Progenitor cell of endocrine pancreas (in vitro differentiated cells): ENCODE results near the gene PCDHGC3. TPM values are rescaled to one million over a fixed set of nuclear protein-coding genes. Genes with fewer than 3 reads are reported as not detected.

Experiments used
- DNase-seq: peaks from one replicate; pipeline ENCODE4 v3.0.0; 2021; ENCODE audit warnings: low spot score; ENCODE audit not compliant: unreplicated experiment
- H3K27ac Mint-ChIP-seq: 2 replicates; pipeline ENCODE4 v1.8.0; 2021; ENCODE audit warnings: mild to moderate bottlenecking, moderate library complexity, mixed read lengths
- H3K27me3 Mint-ChIP-seq: 2 replicates; pipeline ENCODE4 v1.8.0; 2021; ENCODE audit warnings: mixed read lengths
- H3K36me3 Mint-ChIP-seq: 2 replicates; pipeline ENCODE4 v1.8.0; 2022; ENCODE audit warnings: mixed read lengths; ENCODE audit not compliant: insufficient read depth
- H3K4me1 Mint-ChIP-seq: 2 replicates; pipeline ENCODE4 v1.8.0; 2021; ENCODE audit warnings: low read depth, mixed read lengths
- H3K4me3 Mint-ChIP-seq: 2 replicates; pipeline ENCODE4 v1.8.0; 2021; ENCODE audit warnings: low read depth, mild to moderate bottlenecking, moderate library complexity, mixed read lengths
- H3K9me3 Mint-ChIP-seq: 2 replicates; pipeline ENCODE4 v1.8.0; 2021; ENCODE audit warnings: low read depth, mixed read lengths
- CTCF ChIP-seq: fragments of 200-600 bp; sonication (generic); IDR thresholded peaks from one replicate; pipeline ENCODE4 v1.5.0; 2021; ENCODE audit warnings: antibody characterized with exemption, mild to moderate bottlenecking; ENCODE audit not compliant: unreplicated experiment
- total RNA-seq: library from RNA; stranded (reverse); gene quantifications from 2 replicates; pipeline ENCODE4 v1.2.1, GENCODE V29; 2021

The PCDHGC3 gene
- total RNA-seq, 1 donor from 2014 or later, result 29.7 TPM

DNA sequence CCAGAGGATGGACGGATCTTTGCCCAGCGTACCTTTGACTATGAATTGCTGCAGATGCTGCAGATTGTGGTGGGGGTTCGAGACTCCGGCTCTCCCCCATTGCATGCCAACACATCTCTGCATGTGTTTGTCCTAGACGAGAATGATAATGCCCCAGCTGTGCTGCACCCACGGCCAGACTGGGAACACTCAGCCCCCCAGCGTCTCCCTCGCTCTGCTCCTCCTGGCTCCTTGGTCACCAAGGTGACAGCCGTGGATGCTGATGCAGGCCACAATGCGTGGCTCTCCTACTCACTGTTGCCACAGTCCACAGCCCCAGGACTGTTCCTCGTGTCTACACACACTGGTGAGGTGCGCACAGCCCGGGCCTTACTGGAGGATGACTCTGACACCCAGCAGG lies 15.0 kb downstream of the PCDHGC3 start:
- Mint-ChIP-seq H3K9me3 (no peaks in the 10 kb centered on the region), H3K4me1 (peaks cover 8% of the 10 kb centered on the region), H3K27ac (peak overlapping the region; percentile 52), H3K4me3 (no peak overlapping the region), H3K36me3 (peaks cover 7% of the 10 kb centered on the region), H3K27me3 (peaks cover 33% of the 10 kb centered on the region)
- no peak for TF ChIP-seq CTCF
- no peak for DNase-seq

DNA sequence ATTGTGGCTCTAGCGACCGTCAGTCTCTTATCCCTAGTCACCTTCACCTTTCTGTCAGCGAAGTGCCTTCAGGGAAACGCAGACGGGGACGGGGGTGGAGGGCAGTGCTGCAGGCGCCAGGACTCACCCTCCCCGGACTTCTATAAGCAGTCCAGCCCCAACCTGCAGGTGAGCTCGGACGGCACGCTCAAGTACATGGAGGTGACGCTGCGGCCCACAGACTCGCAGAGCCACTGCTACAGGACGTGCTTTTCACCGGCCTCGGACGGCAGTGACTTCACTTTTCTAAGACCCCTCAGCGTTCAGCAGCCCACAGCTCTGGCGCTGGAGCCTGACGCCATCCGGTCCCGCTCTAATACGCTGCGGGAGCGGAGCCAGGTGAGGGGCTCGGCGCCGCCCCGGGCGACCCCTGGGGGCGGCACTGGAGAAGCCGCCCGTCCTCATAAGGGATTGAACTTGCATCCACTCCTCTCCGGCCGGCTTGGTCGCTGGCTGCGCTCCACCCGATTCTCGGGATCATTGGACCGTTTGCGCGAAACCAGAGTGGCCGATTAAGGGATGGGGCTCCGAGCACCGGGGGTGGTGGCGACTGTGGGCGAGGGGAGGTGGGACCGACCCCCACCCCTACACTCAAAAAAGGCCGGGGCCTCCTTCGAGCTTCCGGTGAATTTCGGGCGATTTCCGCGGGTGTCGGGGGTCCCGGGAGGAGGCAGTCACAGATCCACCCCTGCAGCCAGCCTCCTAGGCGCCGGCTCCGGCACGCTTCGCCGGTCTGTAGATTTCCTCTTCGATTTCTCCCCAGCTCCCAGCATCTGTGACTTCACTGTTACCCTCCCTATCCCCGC lies 15.8 kb downstream of the PCDHGC3 start:
- H3K27me3 Mint-ChIP-seq, result peaks cover 29% of the 10 kb centered on the region
- TF ChIP-seq CTCF, result no peak
- H3K36me3 Mint-ChIP-seq, result peaks cover 5% of the 10 kb centered on the region
- H3K4me3 Mint-ChIP-seq, result peak overlapping the region; percentile 50
- H3K4me1 Mint-ChIP-seq, result peaks cover 10% of the 10 kb centered on the region
- DNase-seq, result no peak
- H3K27ac Mint-ChIP-seq, result no peak overlapping the region
- no peaks in the 10 kb centered on the region for H3K9me3 Mint-ChIP-seq

- Mint-ChIP-seq H3K4me1 (peaks cover 10% of the 10 kb centered on the region), H3K36me3 (peaks cover 3% of the 10 kb centered on the region), H3K27ac (no peak overlapping the region), H3K9me3 (no peaks in the 10 kb centered on the region), H3K27me3 (peaks cover 27% of the 10 kb centered on the region), H3K4me3 (peak overlapping the region; percentile 50)
- no peak for TF ChIP-seq CTCF
- no peak for DNase-seq
Measured at GRCh38 chr5:141492168-141492885, 16.6 kb downstream of the PCDHGC3 start.

DNA sequence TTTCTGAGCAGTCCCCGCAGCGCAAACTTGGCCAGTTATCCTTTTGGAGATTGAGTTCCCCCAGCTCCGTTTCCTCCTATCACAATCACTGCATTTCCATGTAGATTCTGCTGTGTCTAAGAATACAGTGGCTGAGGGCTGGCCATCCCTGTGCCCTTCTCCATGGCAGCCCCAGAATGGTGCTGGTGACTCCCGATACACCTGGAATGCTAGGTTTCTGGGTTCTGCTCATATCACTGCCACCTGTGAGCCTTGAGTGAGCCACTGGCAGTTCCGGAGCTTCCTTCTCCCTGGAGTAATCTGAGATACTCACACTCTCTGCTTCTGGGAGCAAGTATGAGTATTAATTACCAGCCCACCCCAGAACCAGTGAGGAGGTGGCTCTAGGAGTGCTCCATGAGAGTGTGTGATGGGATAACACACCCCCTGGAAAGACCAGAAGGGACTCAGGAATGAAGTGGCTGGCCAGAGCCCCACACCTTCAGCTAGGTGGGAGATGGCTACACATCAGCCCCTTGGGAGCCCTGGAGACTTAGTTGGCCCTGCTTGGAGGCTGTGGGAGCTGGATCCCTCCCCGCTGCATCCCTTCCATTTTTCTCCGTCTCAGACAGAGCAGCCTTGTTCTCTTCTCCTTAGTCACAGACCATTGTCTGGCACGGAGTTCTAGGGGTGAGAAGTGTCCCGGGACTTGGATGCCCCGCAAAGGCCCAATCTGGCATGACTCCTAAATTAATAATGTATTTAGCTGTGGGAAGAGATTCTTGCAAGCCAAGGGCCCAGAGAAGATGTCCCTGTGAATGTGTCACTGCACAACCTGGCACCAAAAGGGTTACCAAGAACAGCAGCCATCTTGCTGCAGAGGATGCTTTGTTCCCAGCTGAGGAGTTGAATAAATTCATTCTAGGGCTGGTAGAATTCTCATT lies 18.0 kb downstream of the PCDHGC3 start:
- no peak for TF ChIP-seq CTCF
- H3K27ac Mint-ChIP-seq, result no peak overlapping the region
- H3K36me3 Mint-ChIP-seq, result peaks cover 8% of the 10 kb centered on the region
- no peaks in the 10 kb centered on the region for H3K9me3 Mint-ChIP-seq
- no peak overlapping the region for H3K4me3 Mint-ChIP-seq
- H3K27me3 Mint-ChIP-seq, result peaks cover 27% of the 10 kb centered on the region
- H3K4me1 Mint-ChIP-seq, result peaks cover 10% of the 10 kb centered on the region
- no peak for DNase-seq
